ENCODE data around the gene INMT. TPM values are rescaled to one million over a fixed set of nuclear protein-coding genes. Genes with fewer than 3 reads are reported as not detected.

Gene INMT
- total and polyA plus RNA-seq, 2 of the 13 experiments (the other 11 are each of a cell fraction or from before 2014, with no cell fraction given) = not detected

- TF ChIP-seq EEA1 (CRISPR knock-in tag; IDR thresholded peaks at IDR 0.05; ENCODE audit: borderline replicate concordance) (no peak), CBFB (CRISPR knock-in tag; IDR thresholded peaks at IDR 0.05) (no peak), KDM1A (CRISPR knock-in tag; IDR thresholded peaks at IDR 0.05) (no peak), FOXK1 (CRISPR knock-in tag; IDR thresholded peaks at IDR 0.05; ENCODE audit: borderline replicate concordance, low read depth) (no peak), SP4 (CRISPR knock-in tag; IDR thresholded peaks at IDR 0.05) (no peak), ZNF687 (CRISPR knock-in tag; IDR thresholded peaks at IDR 0.05) (peak; percentile 44), NBN (conservative IDR thresholded peaks at IDR 0.05) (no peak), REL (CRISPR knock-in tag; conservative IDR thresholded peaks at IDR 0.05) (no peak), AGO1 (IDR thresholded peaks at IDR 0.05; ENCODE audit: low read depth, low read length, poor library complexity, severe bottlenecking) (peak; percentile 19), GABPA (IDR thresholded peaks at IDR 0.05; ENCODE audit: low read depth, low read length) (peak; percentile 57), GABPA (CRISPR knock-in tag; IDR thresholded peaks at IDR 0.05; ENCODE audit: low read depth) (peak; percentile 84), TOE1 (CRISPR knock-in tag; IDR thresholded peaks at IDR 0.05) (no peak), ZFP90 (CRISPR knock-in tag; IDR thresholded peaks at IDR 0.05; ENCODE audit: borderline replicate concordance) (no peak), ZNF704 (CRISPR knock-in tag; IDR thresholded peaks at IDR 0.05; ENCODE audit: borderline replicate concordance) (no peak), KDM5B (CRISPR knock-in tag; IDR thresholded peaks at IDR 0.05; ENCODE audit: borderline replicate concordance) (no peak), ZNF615 (CRISPR knock-in tag; IDR thresholded peaks at IDR 0.05; ENCODE audit: borderline replicate concordance) (no peak), ZNF850 (CRISPR knock-in tag; conservative IDR thresholded peaks at IDR 0.05) (no peak), JARID2 (CRISPR knock-in tag; IDR thresholded peaks at IDR 0.05; ENCODE audit: insufficient replicate concordance) (no peak), ZNF616 (CRISPR knock-in tag; IDR thresholded peaks at IDR 0.05; ENCODE audit: low read depth) (no peak), HMG20A (CRISPR knock-in tag; IDR thresholded peaks at IDR 0.05; ENCODE audit: borderline replicate concordance) (no peak), CREB1 (IDR thresholded peaks at IDR 0.05) (no peak), CREB1 (CRISPR knock-in tag; IDR thresholded peaks at IDR 0.05) (peak; percentile 86), ZNF136 (CRISPR knock-in tag; IDR thresholded peaks at IDR 0.05; ENCODE audit: low read depth) (no peak), HNRNPLL (IDR thresholded peaks at IDR 0.05; ENCODE audit: low read depth, low read length, poor library complexity, severe bottlenecking) (peak; percentile 60), ZNF329 (CRISPR knock-in tag; IDR thresholded peaks at IDR 0.05; ENCODE audit: low read depth) (no peak)
Observed at GRCh38 chr7:30771174-30771879, 19.4 kb downstream of the INMT start, which contains the start of gene MINDY4 (continued).
